GM23248 (cell line): ENCODE measurements around the gene FNDC8.

Experiments
- EZH2 ChIP-seq: fragments of 200-600 bp; sonication (generic); IDR thresholded peaks from 2 replicates; pipeline ENCODE4 v1.6.1; 2018; ENCODE audit warnings: antibody characterized with exemption, mild to moderate bottlenecking; ENCODE audit not compliant: insufficient read depth, poor library complexity, severe bottlenecking
- EZH2phosphoT487 ChIP-seq: fragments of 200-600 bp; sonication (generic); IDR thresholded peaks from 2 replicates; pipeline ENCODE4 v1.6.1; 2018; ENCODE audit warnings: antibody characterized with exemption, moderate library complexity, mild to moderate bottlenecking, low read depth; ENCODE audit not compliant: insufficient read depth

GRCh38 chr17:35164716-35165115, 43.3 kb downstream of the FNDC8 start:
- TF ChIP-seq EZH2phosphoT487 (no peak), EZH2 (no peak)
